Measurements from ENCODE around the gene CYP2B6. TPM values are rescaled to one million over a fixed set of nuclear protein-coding genes. Genes with fewer than 3 reads are reported as not detected.
"Not testable (repeated sequence)": the region's sequence is repeated elsewhere in the genome, so short reads cannot be mapped to it uniquely, and the experiment has no call there.

CYP2B6 gene
- total and polyA plus RNA-seq, 8 donors: 0.08 to 1.1 (median 0.30) TPM; not detected in 1

GRCh38 chr19:40962460-40962961 is 28.6 kb upstream of the CYP2B6 start:
- ATAC-seq: peak; percentile 63
- Histone ChIP-seq H3K4me3 (no peak overlapping the region), H3K27ac (no peak overlapping the region), H3K36me3 (no peaks in the 10 kb centered on the region), H3K27me3 (peaks cover 0 to 28% of the 10 kb centered on the region in 2 donors), H3K4me1 (no peaks in the 10 kb centered on the region), H3K9me3 (no peaks in the 10 kb centered on the region)
- no peak for TF ChIP-seq CTCF (IDR thresholded peaks at IDR 0.05)
- no peak for DNase-seq
- intact Hi-C loops (cut with DNase I): no loop called here

- H3K4me1 ChIP-seq; DNase-seq; H3K9me3 ChIP-seq; H3K27ac ChIP-seq; H3K4me3 ChIP-seq; intact Hi-C loops (cut with DNase I); ATAC-seq; H3K36me3 ChIP-seq: not testable (repeated sequence)
- peaks cover 0 to 20% of the 10 kb centered on the region in 2 donors for H3K27me3 ChIP-seq
These were observed 26.7 kb upstream of the CYP2B6 start for GRCh38 chr19:40964361-40964760.

GRCh38 chr19:40965351-40965750 is 25.7 kb upstream of the CYP2B6 start:
- H3K27me3 ChIP-seq: peaks cover 0 to 18% of the 10 kb centered on the region in 2 donors
- ATAC-seq; H3K4me1 ChIP-seq; H3K36me3 ChIP-seq; intact Hi-C loops (cut with DNase I); H3K9me3 ChIP-seq; DNase-seq; H3K4me3 ChIP-seq; H3K27ac ChIP-seq: not testable (repeated sequence)

- H3K9me3 ChIP-seq; H3K4me1 ChIP-seq; intact Hi-C loops (cut with DNase I); H3K27ac ChIP-seq; ATAC-seq; H3K4me3 ChIP-seq; DNase-seq; H3K36me3 ChIP-seq: not testable (repeated sequence)
- peaks cover 0 to 22% of the 10 kb centered on the region in 2 donors for H3K27me3 ChIP-seq
These were observed 24.5 kb upstream of the CYP2B6 start for GRCh38 chr19:40966591-40966990.

GRCh38 chr19:40968065-40968464 is 23.0 kb upstream of the CYP2B6 start:
- H3K4me1 ChIP-seq; H3K4me3 ChIP-seq; H3K27ac ChIP-seq; intact Hi-C loops (cut with DNase I); ATAC-seq; H3K36me3 ChIP-seq; H3K9me3 ChIP-seq; DNase-seq: not testable (repeated sequence)
- peaks cover 0 to 24% of the 10 kb centered on the region in 2 donors for H3K27me3 ChIP-seq

- H3K27ac ChIP-seq, DNase-seq, H3K36me3 ChIP-seq, ATAC-seq, H3K4me3 ChIP-seq, H3K4me1 ChIP-seq, H3K9me3 ChIP-seq: not testable (repeated sequence)
- intact Hi-C loops (cut with DNase I): loop anchor here in 1 of 2 donors (10.0 kb wide), 1 partner anchor 175 kb away; no protein-coding TSS in a partner anchor
- peaks cover 0 to 16% of the 10 kb centered on the region in 2 donors for H3K27me3 ChIP-seq
These were observed 21.4 kb upstream of the CYP2B6 start for GRCh38 chr19:40969721-40970120.

- H3K4me1 ChIP-seq, H3K27ac ChIP-seq, DNase-seq, ATAC-seq, H3K36me3 ChIP-seq, H3K9me3 ChIP-seq, H3K4me3 ChIP-seq: not testable (repeated sequence)
- intact Hi-C loops (cut with DNase I): loop anchor here in 1 of 2 donors (10.0 kb wide), 1 partner anchor 174 kb away; no protein-coding TSS in a partner anchor
- peaks cover 0 to 16% of the 10 kb centered on the region in 2 donors for H3K27me3 ChIP-seq
These were observed 20.4 kb upstream of the CYP2B6 start for GRCh38 chr19:40970396-40971345.

GRCh38 chr19:40974633-40975037 is 16.4 kb upstream of the CYP2B6 start:
- DNase-seq (peak; percentile 43 to 79 (median 70)), ATAC-seq (peak; percentile 96)
- Histone ChIP-seq H3K4me3 (no peak overlapping the region), H3K36me3 (no peaks in the 10 kb centered on the region), H3K9me3 (no peaks in the 10 kb centered on the region), H3K27ac (no peak overlapping the region), H3K4me1 (no peaks in the 10 kb centered on the region), H3K27me3 (peaks cover 0 to 25% of the 10 kb centered on the region in 2 donors)
- intact Hi-C loops (cut with DNase I): loop anchor here in 1 of 2 donors (10.0 kb wide), 1 partner anchor 170 kb away; no protein-coding TSS in a partner anchor
- peak; percentile 94 to 96 for TF ChIP-seq CTCF (IDR thresholded peaks at IDR 0.05)
